Brain microvascular endothelial cell (primary cell): ENCODE measurements around the gene RBM45.

Source experiments
- DNase-seq: peaks from one replicate; pipeline ENCODE4 v3.0.0-alpha.2; 2020
- H3K27ac ChIP-seq: fragments of 250-450 bp; sonication (Bioruptor Pico); 2 replicates; pipeline ENCODE4 v1.5.1; 2020; ENCODE audit warnings: mild to moderate bottlenecking, moderate library complexity
- H3K27me3 ChIP-seq: fragments of 250-450 bp; sonication (Bioruptor Pico); replicated peaks from 2 replicates; pipeline ENCODE4 v1.5.1; 2020; ENCODE audit warnings: mild to moderate bottlenecking
- H3K36me3 ChIP-seq: fragments of 250-450 bp; sonication (Bioruptor Pico); replicated peaks from 2 replicates; pipeline ENCODE4 v1.5.1; 2020; ENCODE audit warnings: mild to moderate bottlenecking
- H3K4me3 ChIP-seq: 2 replicates; pipeline ENCODE4 v1.5.1; 2011; ENCODE audit warnings: low read depth, mild to moderate bottlenecking, control low read depth, low read length, moderate library complexity
- CTCF ChIP-seq: IDR thresholded peaks from 2 replicates; pipeline ENCODE4 v1.5.1; 2011; ENCODE audit warnings: low read depth, mild to moderate bottlenecking, moderate library complexity, low read length, control low read depth, inconsistent platforms; ENCODE audit errors: missing control alignments
- in situ Hi-C: cut with HindIII; loops from 2 replicates; pipeline ENCODE4 v1.10.0; 2017; ENCODE audit warnings: low sequenced_read_pairs, low pct_ligation_motif_present

RBM45 gene, protein sequence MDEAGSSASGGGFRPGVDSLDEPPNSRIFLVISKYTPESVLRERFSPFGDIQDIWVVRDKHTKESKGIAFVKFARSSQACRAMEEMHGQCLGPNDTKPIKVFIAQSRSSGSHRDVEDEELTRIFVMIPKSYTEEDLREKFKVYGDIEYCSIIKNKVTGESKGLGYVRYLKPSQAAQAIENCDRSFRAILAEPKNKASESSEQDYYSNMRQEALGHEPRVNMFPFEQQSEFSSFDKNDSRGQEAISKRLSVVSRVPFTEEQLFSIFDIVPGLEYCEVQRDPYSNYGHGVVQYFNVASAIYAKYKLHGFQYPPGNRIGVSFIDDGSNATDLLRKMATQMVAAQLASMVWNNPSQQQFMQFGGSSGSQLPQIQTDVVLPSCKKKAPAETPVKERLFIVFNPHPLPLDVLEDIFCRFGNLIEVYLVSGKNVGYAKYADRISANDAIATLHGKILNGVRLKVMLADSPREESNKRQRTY

DNA sequence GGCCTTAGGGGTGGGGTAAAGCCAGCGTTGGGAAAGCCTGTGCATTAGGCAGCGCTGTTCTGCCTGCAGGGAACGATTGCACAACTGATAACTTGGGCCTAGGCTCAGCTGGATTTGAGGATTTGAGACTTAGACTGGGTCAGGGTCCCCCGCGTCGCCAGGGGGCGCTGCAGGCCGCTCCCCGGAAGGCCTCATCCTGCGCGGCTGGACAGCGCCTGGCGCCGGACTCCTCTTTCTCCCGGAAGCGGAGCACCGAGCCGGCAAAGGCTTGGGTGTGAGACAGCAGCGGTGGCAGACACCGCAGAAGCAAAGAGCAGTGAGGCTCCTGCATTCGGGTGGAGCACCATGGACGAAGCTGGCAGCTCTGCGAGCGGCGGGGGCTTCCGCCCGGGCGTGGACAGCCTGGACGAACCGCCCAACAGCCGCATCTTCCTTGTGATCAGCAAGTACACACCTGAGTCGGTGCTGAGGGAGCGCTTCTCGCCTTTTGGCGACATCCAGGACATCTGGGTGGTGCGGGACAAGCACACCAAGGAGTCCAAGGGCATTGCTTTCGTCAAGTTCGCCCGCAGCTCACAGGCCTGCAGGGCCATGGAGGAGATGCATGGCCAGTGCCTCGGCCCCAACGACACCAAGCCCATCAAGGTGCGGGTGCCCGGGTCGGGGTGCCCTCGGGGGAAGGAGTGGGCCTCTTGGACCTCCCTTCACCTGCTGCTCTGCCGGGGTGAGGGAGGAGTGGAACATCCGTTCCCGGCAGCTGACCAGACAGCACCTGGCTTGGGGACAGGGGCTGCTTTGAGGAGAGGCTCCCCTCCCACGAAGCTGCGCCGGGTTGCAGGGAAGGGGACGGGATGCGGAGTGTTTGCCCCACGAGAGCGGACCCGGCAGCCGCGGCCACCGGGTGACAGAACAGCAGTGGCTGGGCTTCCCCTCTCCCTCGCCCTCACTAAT is at the start of gene RBM45:
Gene RBM45 (plus strand): TSS at position 236 of the 951 bp plus-strand sequence. CDS start 110 bp downstream, at position 346.
- H3K36me3 ChIP-seq, result no peaks in the 10 kb centered on the region
- peak; percentile 85 for DNase-seq
- no peaks in the 10 kb centered on the region for H3K27me3 ChIP-seq
- H3K27ac ChIP-seq, result no peak within 1 kb of the TSS
- H3K4me3 ChIP-seq, result peak within 1 kb of the TSS; percentile 97
- in situ Hi-C loops, result no loop called here
- TF ChIP-seq CTCF, result peak; percentile 96

GRCh38 chr2:178066324-178066723 is 45.9 kb upstream of the RBM45 start:
- Histone ChIP-seq H3K27ac (no peak overlapping the region), H3K36me3 (no peaks in the 10 kb centered on the region), H3K4me3 (no peak overlapping the region), H3K27me3 (no peaks in the 10 kb centered on the region)
- no peak for DNase-seq
- no peak for TF ChIP-seq CTCF
- in situ Hi-C loops, result no loop called here

- no peak for DNase-seq
- TF ChIP-seq CTCF, result no peak
- no peak overlapping the region for H3K4me3 ChIP-seq
- in situ Hi-C loops, result no loop called here
- H3K36me3 ChIP-seq, result no peaks in the 10 kb centered on the region
- H3K27me3 ChIP-seq, result peaks cover 3% of the 10 kb centered on the region
- no peak overlapping the region for H3K27ac ChIP-seq
These were observed 45.2 kb upstream of the RBM45 start for GRCh38 chr2:178066890-178067669.

GRCh38 chr2:178068823-178069454 is 43.3 kb upstream of the RBM45 start:
- Histone ChIP-seq H3K4me3 (no peak overlapping the region), H3K27me3 (peaks cover 4% of the 10 kb centered on the region), H3K36me3 (no peaks in the 10 kb centered on the region), H3K27ac (no peak overlapping the region)
- TF ChIP-seq CTCF, result no peak
- in situ Hi-C loops, result no loop called here
- DNase-seq, result no peak

DNA sequence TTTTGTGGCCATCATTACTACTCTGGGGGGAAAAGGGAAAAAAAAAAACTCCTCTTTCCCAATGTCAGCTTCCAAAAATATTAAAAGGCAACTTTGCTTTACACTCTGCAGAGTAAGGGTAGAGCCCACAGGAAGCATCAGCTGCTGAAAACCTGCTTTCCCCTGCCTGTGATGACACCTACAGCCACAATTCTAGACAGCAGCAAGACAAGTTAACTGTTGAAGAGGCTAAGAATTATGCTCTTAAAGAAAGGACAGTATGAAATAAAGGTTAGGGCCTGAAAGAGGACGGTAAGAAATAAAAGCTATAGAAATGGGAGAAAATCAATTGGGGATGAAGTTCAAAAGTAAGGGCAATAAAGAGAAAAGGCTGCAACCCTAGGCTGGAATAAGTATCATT is 42.7 kb upstream of the RBM45 start:
- in situ Hi-C loops, result no loop called here
- no peak overlapping the region for H3K27ac ChIP-seq
- no peak overlapping the region for H3K4me3 ChIP-seq
- H3K27me3 ChIP-seq, result peaks cover 4% of the 10 kb centered on the region
- no peak for TF ChIP-seq CTCF
- no peak for DNase-seq
- no peaks in the 10 kb centered on the region for H3K36me3 ChIP-seq
